Measurements from ENCODE around the gene RAI1.

- TF ChIP-seq CTCF (IDR thresholded peaks at IDR 0.05) (no peak), EP300 (IDR thresholded peaks at IDR 0.05) (no peak)
These were observed 67.9 kb downstream of the RAI1 start for GRCh38 chr17:17749025-17749772.

All from ovary (tissue), 3 donors.